A673 (cell line): ENCODE data around the gene TBXAS1. TPM values are rescaled to one million over a fixed set of nuclear protein-coding genes. Genes with fewer than 3 reads are reported as not detected.

ENCODE experiments used
- BruUV-seq: library from RNA; stranded (reverse); fragments of 400-500 nt; replicated peaks from 2 replicates; lab custom pipeline; 2021; lab: Mats Ljungman, UMichigan
- CTCF ChIA-PET: fragments of 300-600 bp; sonication (Branson Sonifier 250); formaldehyde crosslinking; loops from one replicate; lab custom pipeline; 2022; ENCODE audit warnings: antibody characterized with exemption; lab: Charles Lee
- POLR2A ChIA-PET: fragments of 300-600 bp; sonication (Branson Sonifier 250); formaldehyde crosslinking; loops from one replicate; lab custom pipeline; 2022; ENCODE audit warnings: antibody characterized with exemption; ENCODE audit not compliant: low non-redundant PET; lab: Charles Lee
- DNase-seq: peaks from one replicate; pipeline ENCODE4 v3.0.0-alpha.2; 2015; ENCODE audit warnings: low spot score
- H3K27ac ChIP-seq: fragments of 200-600 bp; sonication (generic); 2 replicates; pipeline ENCODE4 v1.5.1; 2016; ENCODE audit warnings: mixed run types, low read depth, mild to moderate bottlenecking, mixed read lengths, antibody characterized with exemption, low read length; ENCODE audit not compliant: poor library complexity, severe bottlenecking
- H3K27me3 ChIP-seq: fragments of 200-600 bp; sonication (generic); replicated peaks from 2 replicates; pipeline ENCODE4 v1.6.1; 2017; ENCODE audit warnings: mixed run types, low read depth, mild to moderate bottlenecking, mixed read lengths, antibody characterized with exemption, low read length; ENCODE audit not compliant: insufficient read depth, poor library complexity
- H3K36me3 ChIP-seq: fragments of 200-600 bp; sonication (generic); 2 replicates; pipeline ENCODE4 v1.6.1; 2016; ENCODE audit warnings: mixed run types, mild to moderate bottlenecking, mixed read lengths, antibody characterized with exemption, low read length; ENCODE audit not compliant: insufficient read depth, poor library complexity, severe bottlenecking
- H3K4me1 ChIP-seq: fragments of 200-600 bp; sonication (generic); 2 replicates; pipeline ENCODE4 v1.6.1; 2017; ENCODE audit warnings: mixed run types, mild to moderate bottlenecking, mixed read lengths, antibody characterized with exemption, low read length; ENCODE audit not compliant: insufficient read depth, poor library complexity, severe bottlenecking
- H3K4me3 ChIP-seq: fragments of 200-600 bp; sonication (generic); 2 replicates; pipeline ENCODE4 v1.5.1; 2016; ENCODE audit warnings: low read depth, mixed run types, mild to moderate bottlenecking, mixed read lengths, low read length; ENCODE audit not compliant: poor library complexity, severe bottlenecking
- H3K9me3 ChIP-seq: fragments of 200-600 bp; sonication (generic); 2 replicates; pipeline ENCODE4 v1.6.1; 2016; ENCODE audit warnings: mixed run types, low read depth, mild to moderate bottlenecking, mixed read lengths, antibody characterized with exemption, low read length; ENCODE audit not compliant: poor library complexity, severe bottlenecking
- CTCF ChIP-seq: fragments of 300-800, 200-600 bp; sonication (generic); conservative IDR thresholded peaks from 2 replicates; pipeline ENCODE4 v1.5.1; 2017; ENCODE audit warnings: low read depth, mild to moderate bottlenecking, antibody characterized with exemption, low read length, moderate library complexity, mixed read lengths
- EZH2 ChIP-seq: fragments of 200-600 bp; sonication (generic); IDR thresholded peaks from 2 replicates; pipeline ENCODE4 v1.6.1; 2017; ENCODE audit warnings: borderline replicate concordance, low read depth, mild to moderate bottlenecking, mixed read lengths, antibody characterized with exemption, low read length; ENCODE audit not compliant: poor library complexity, severe bottlenecking
- intact Hi-C: fragments of 100-400 bp; cut with micrococcal nuclease; formaldehyde crosslinking; loops from one replicate; pipeline ENCODE4 v1.10.0; 2022; ENCODE audit not compliant: unreplicated experiment
- total RNA-seq: library from RNA; stranded (reverse); gene quantifications from 2 replicates; pipeline ENCODE4 v1.2.3, GENCODE V29; 2021

TBXAS1 gene
- total RNA-seq, 1 experiment from 2014 or later = 2.5 TPM

DNA sequence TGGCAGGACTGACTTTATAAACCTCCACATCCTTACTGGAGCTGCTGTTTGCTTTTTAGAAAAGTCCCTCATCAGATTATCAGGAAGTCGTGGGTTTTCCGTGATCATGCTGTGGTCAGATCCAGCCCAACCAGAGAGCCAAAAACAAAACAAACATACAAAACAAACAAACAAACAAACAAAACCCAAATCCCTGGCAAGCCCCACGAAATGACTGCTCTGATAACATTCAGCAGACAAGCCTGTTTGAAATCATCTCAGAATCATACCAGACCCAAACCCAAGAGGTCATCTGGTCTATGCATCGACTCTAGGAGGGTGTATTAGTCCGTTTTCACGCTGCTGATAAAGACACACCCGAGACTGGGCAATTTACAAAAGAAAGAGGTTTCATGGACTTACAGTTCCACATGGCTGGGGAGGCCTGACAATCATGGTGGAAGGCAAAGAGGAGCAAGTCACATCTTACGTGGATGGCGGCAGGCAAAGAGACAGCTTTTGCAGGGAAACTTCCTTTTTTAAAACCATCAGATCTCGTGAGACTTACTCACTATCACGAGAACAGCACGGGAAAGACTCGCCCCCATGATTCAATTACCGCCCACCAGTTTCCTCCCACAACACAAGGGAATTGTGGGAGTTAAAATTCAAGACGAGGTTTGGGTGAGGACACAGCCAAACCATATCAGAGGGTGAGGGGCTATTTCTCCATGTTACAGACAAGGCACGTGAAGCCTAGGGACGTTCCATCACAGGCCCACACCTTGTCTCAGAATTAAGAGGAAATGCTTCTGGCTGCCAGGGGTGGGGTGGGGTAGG lies 148.0 kb downstream of the TBXAS1 start:
- no peak for DNase-seq
- Histone ChIP-seq H3K27me3 (no peaks in the 10 kb centered on the region), H3K27ac (no peak overlapping the region), H3K9me3 (no peaks in the 10 kb centered on the region), H3K4me1 (no peaks in the 10 kb centered on the region), H3K36me3 (no peaks in the 10 kb centered on the region), H3K4me3 (no peak overlapping the region)
- CTCF ChIA-PET = no interaction called here
- TF ChIP-seq EZH2 (no peak), CTCF (no peak)
- intact Hi-C loops = no loop called here
- POLR2A ChIA-PET = no interaction called here
- no TSS peak for BruUV-seq

DNA sequence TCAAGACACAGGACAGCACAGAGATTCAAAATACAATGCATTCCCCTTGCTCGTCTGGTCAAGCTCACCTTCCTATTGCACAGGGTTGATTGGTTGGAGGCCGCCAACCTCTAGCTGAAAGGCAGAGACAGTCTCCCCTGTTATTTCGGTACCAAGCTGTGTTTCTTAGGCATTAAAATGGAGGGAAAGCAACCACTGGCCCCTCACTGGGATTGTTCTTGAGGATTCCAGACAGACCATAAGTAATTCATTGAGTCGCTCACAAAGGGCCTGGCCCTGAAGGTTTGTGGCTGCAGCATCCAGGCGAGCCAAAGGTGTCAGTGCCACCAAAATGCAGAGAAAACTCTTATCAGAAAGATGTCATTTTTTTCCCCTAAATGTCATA lies 152.4 kb downstream of the TBXAS1 start:
- DNase-seq = no peak
- intact Hi-C loops = no loop called here
- H3K36me3 ChIP-seq = no peaks in the 10 kb centered on the region
- no peaks in the 10 kb centered on the region for H3K27me3 ChIP-seq
- H3K27ac ChIP-seq = no peak overlapping the region
- H3K4me1 ChIP-seq = no peaks in the 10 kb centered on the region
- no peaks in the 10 kb centered on the region for H3K9me3 ChIP-seq
- TF ChIP-seq EZH2 (no peak), CTCF (no peak)
- CTCF ChIA-PET = no interaction called here
- H3K4me3 ChIP-seq = no peak overlapping the region
- POLR2A ChIA-PET = no interaction called here
- BruUV-seq = no TSS peak

GRCh38 chr7:139982927-139983920 lies 154.2 kb downstream of the TBXAS1 start:
- no peak overlapping the region for H3K4me3 ChIP-seq
- intact Hi-C loops = no loop called here
- no peak for DNase-seq
- ChIA-PET POLR2A (interaction anchor here (0.6 kb wide), 1 partner anchor 534 kb away, joined by 9 read pairs; no protein-coding TSS in a partner anchor), CTCF (no interaction called here)
- no peak for TF ChIP-seq CTCF
- TF ChIP-seq EZH2 = no peak
- no peaks in the 10 kb centered on the region for H3K9me3 ChIP-seq
- H3K27ac ChIP-seq = no peak overlapping the region
- no peaks in the 10 kb centered on the region for H3K27me3 ChIP-seq
- no TSS peak for BruUV-seq
- H3K4me1 ChIP-seq = no peaks in the 10 kb centered on the region
- H3K36me3 ChIP-seq = no peaks in the 10 kb centered on the region
